C4-2B (cell line): ENCODE data around the gene MUC5B.

Experiments used
- H3K27ac ChIP-seq: fragments of 450-650 bp; 2 replicates; pipeline ENCODE4 v1.5.1; 2017
- CTCF ChIP-seq: fragments of 450-650 bp; conservative IDR thresholded peaks from 2 replicates; pipeline ENCODE4 v1.5.1; 2017; ENCODE audit warnings: mild to moderate bottlenecking
- ZFX ChIP-seq: fragments of 450-650 bp; IDR thresholded peaks from 2 replicates; pipeline ENCODE4 v1.6.1; 2017

Gene MUC5B

GRCh38 chr11:1271406-1271805 is 48.5 kb downstream of the MUC5B start:
- TF ChIP-seq ZFX (no peak), CTCF (no peak)
- no peak overlapping the region for H3K27ac ChIP-seq

GRCh38 chr11:1271927-1272326 is 49.1 kb downstream of the MUC5B start:
- TF ChIP-seq CTCF: no peak
- TF ChIP-seq ZFX: no peak
- H3K27ac ChIP-seq: no peak overlapping the region

- TF ChIP-seq ZFX (no peak), CTCF (no peak)
- H3K27ac ChIP-seq: no peak overlapping the region
Measured at GRCh38 chr11:1272531-1272930, 49.7 kb downstream of the MUC5B start.

- no peak for TF ChIP-seq CTCF
- TF ChIP-seq ZFX: no peak
- no peak overlapping the region for H3K27ac ChIP-seq
Measured at GRCh38 chr11:1274501-1274900, 51.6 kb downstream of the MUC5B start.

GRCh38 chr11:1275021-1275420 is 52.2 kb downstream of the MUC5B start:
- H3K27ac ChIP-seq: no peak overlapping the region
- TF ChIP-seq CTCF (no peak), ZFX (no peak)

- no peak overlapping the region for H3K27ac ChIP-seq
- TF ChIP-seq CTCF (no peak), ZFX (no peak)
Measured at GRCh38 chr11:1276041-1276790, 53.4 kb downstream of the MUC5B start.

GRCh38 chr11:1276866-1277615 is 54.2 kb downstream of the MUC5B start:
- H3K27ac ChIP-seq: no peak overlapping the region
- no peak for TF ChIP-seq ZFX
- no peak for TF ChIP-seq CTCF
